ENCODE measurements around the gene PYGB. TPM values are rescaled to one million over a fixed set of nuclear protein-coding genes. Genes with fewer than 3 reads are reported as not detected.

Gene PYGB
- total RNA-seq, 2 donors from 2014 or later: 231 to 261 TPM

- Histone ChIP-seq H3K4me3 (no peak overlapping the region), H3K36me3 (no peaks in the 10 kb centered on the region), H3K27me3 (replicated peaks; ENCODE audit: insufficient read depth) (no peaks in the 10 kb centered on the region), H3K27ac (no peak overlapping the region), H3K9me3 (no peaks in the 10 kb centered on the region), H3K4me1 (replicated peaks) (peaks cover 2% of the 10 kb centered on the region)
- WGBS: 82% methylated on average over 8 of the region's 8 CpGs
- DNase-seq (ENCODE audit: low spot score): no peak
- intact Hi-C loops (cut with DNase I): no loop called here
- TF ChIP-seq POLR2AphosphoS5 (IDR thresholded peaks at IDR 0.05) (no peak), POLR2A (IDR thresholded peaks at IDR 0.05) (no peak), CTCF (IDR thresholded peaks at IDR 0.05) (no peak)
Measured at GRCh38 chr20:25315418-25316210, 67.7 kb downstream of the PYGB start.

GRCh38 chr20:25316506-25317190, 68.8 kb downstream of the PYGB start:
- WGBS: 97% methylated on average over 11 of the region's 11 CpGs
- H3K36me3 ChIP-seq: no peaks in the 10 kb centered on the region
- no peaks in the 10 kb centered on the region for H3K27me3 ChIP-seq (replicated peaks; ENCODE audit: insufficient read depth)
- no peak overlapping the region for H3K27ac ChIP-seq
- no peak for DNase-seq (ENCODE audit: low spot score)
- intact Hi-C loops (cut with DNase I): no loop called here
- H3K4me3 ChIP-seq: no peak overlapping the region
- H3K9me3 ChIP-seq: no peaks in the 10 kb centered on the region
- H3K4me1 ChIP-seq (replicated peaks): peaks cover 3% of the 10 kb centered on the region
- TF ChIP-seq POLR2A (IDR thresholded peaks at IDR 0.05) (no peak), CTCF (IDR thresholded peaks at IDR 0.05) (no peak), POLR2AphosphoS5 (IDR thresholded peaks at IDR 0.05) (no peak)

GRCh38 chr20:25317351-25318075, 69.6 kb downstream of the PYGB start:
- H3K27me3 ChIP-seq (replicated peaks; ENCODE audit: insufficient read depth): no peaks in the 10 kb centered on the region
- DNase-seq (ENCODE audit: low spot score): no peak
- H3K9me3 ChIP-seq: no peaks in the 10 kb centered on the region
- intact Hi-C loops (cut with DNase I): no loop called here
- no peak for TF ChIP-seq POLR2AphosphoS5 (IDR thresholded peaks at IDR 0.05)
- no peak for TF ChIP-seq CTCF (IDR thresholded peaks at IDR 0.05)
- H3K4me3 ChIP-seq: no peak overlapping the region
- no peak overlapping the region for H3K27ac ChIP-seq
- H3K4me1 ChIP-seq (replicated peaks): peaks cover 4% of the 10 kb centered on the region
- H3K36me3 ChIP-seq: no peaks in the 10 kb centered on the region
- 84% methylated on average over 17 of the region's 17 CpGs for WGBS

GRCh38 chr20:25318471-25319240, 70.8 kb downstream of the PYGB start:
- H3K4me3 ChIP-seq: no peak overlapping the region
- no peaks in the 10 kb centered on the region for H3K27me3 ChIP-seq (replicated peaks; ENCODE audit: insufficient read depth)
- H3K27ac ChIP-seq: no peak overlapping the region
- H3K36me3 ChIP-seq: no peaks in the 10 kb centered on the region
- intact Hi-C loops (cut with DNase I): no loop called here
- WGBS: 88% methylated on average over 16 of the region's 16 CpGs
- no peaks in the 10 kb centered on the region for H3K9me3 ChIP-seq
- H3K4me1 ChIP-seq (replicated peaks): peaks cover 4% of the 10 kb centered on the region
- no peak for TF ChIP-seq CTCF (IDR thresholded peaks at IDR 0.05)
- no peak for TF ChIP-seq POLR2AphosphoS5 (IDR thresholded peaks at IDR 0.05)
- TF ChIP-seq POLR2A (IDR thresholded peaks at IDR 0.05): no peak
- DNase-seq (ENCODE audit: low spot score): no peak

Data from prostate gland (tissue), 2 donors.